Gastrocnemius medialis (tissue), 4 donors: ENCODE data around the gene TFPI. TPM values are rescaled to one million over a fixed set of nuclear protein-coding genes. Genes with fewer than 3 reads are reported as not detected.

Source experiments
- ATAC-seq, 2 donors: fragments of 150-250 bp; one replicate each; pipeline ENCODE4 v1.9.1; 2016
- DNase-seq, 2 donors: peaks; one replicate each; pipeline ENCODE4 v3.0.0-alpha.2; 2019
- H3K27ac ChIP-seq, 4 donors: fragments of 200-600 bp; sonication (generic); 1 replicate in 1 of 4; 2 replicates in 3 of 4; pipeline ENCODE4 v1.5.1; 2016 to 2018; ENCODE audit warnings: mild to moderate bottlenecking in 2 of 4, moderate library complexity in 1 of 4
- H3K27me3 ChIP-seq, 3 donors: fragments of 200-600 bp; sonication (generic) in 2 of 3; 1 replicate in 1 of 3; 2 replicates in 2 of 3; pipeline versions ENCODE4 v1.5.1 to v1.6.0; 2016 to 2019; ENCODE audit warnings: mild to moderate bottlenecking in 1 of 3, moderate library complexity in 1 of 3
- H3K36me3 ChIP-seq, 2 donors: fragments of 200-600 bp; sonication (generic) in 1 of 2; one replicate each; pipeline ENCODE4 v1.5.1; 2017 to 2018
- H3K4me1 ChIP-seq, 2 donors: fragments of 200-600 bp; sonication (generic) in 1 of 2; one replicate each; pipeline ENCODE4 v1.5.1; 2016 to 2017; ENCODE audit warnings: mild to moderate bottlenecking in 2 of 2
- H3K4me3 ChIP-seq, 4 donors: fragments of 200-600 bp; sonication (generic) in 3 of 4; 1 replicate in 1 of 4; 2 replicates in 3 of 4; pipeline ENCODE4 v1.5.1; 2016 to 2019; ENCODE audit warnings: mild to moderate bottlenecking in 2 of 4
- H3K9me3 ChIP-seq, 3 donors: fragments of 200-600 bp; sonication (generic) in 2 of 3; 1 replicate in 1 of 3; 2 replicates in 2 of 3; pipeline ENCODE4 v1.5.1; 2016 to 2019
- CTCF ChIP-seq, 5 experiments: fragments of 450-650 bp in 3 of 5; fragments of 200-600 bp in 2 of 5; sonication (generic) in 2 of 5; IDR thresholded peaks in 4 of 5; conservative IDR thresholded peaks in 1 of 5; 1 replicate in 4 of 5; 2 replicates in 1 of 5; pipeline ENCODE4 v1.5.1; 2016 to 2019; ENCODE audit warnings: antibody characterized with exemption in 5 of 5, mild to moderate bottlenecking in 3 of 5, moderate library complexity in 3 of 5
- POLR2A ChIP-seq, 2 donors: fragments of 450-650 bp; IDR thresholded peaks; one replicate each; pipeline ENCODE4 v1.6.1; 2017; ENCODE audit warnings: antibody characterized with exemption in 2 of 2, mild to moderate bottlenecking in 2 of 2, moderate library complexity in 2 of 2
- in situ Hi-C, 4 donors: fragments of 200-750 bp; cut with MboI; loops; one replicate each; pipeline versions ENCODE4 v1.15.0 to v1.8.0; 2017; ENCODE audit warnings: low sequenced_read_pairs in 4 of 4
- intact Hi-C: fragments of 100-400 bp; cut with DNase I; formaldehyde crosslinking; loops from one replicate; pipeline ENCODE4 v1.15.1; 2023; ENCODE audit warnings: low total_unique reads
- total RNA-seq, 4 donors: library from RNA; depleted of rRNA; stranded (reverse); fragments of >200 nt; gene quantifications; one replicate each; pipeline versions ENCODE4 v1.1.0 to v1.2.3, GENCODE V29; 2016

Gene TFPI
- total RNA-seq, 4 donors from 2014 or later = 30.7 to 91.5 (median 54.7) TPM

- Histone ChIP-seq H3K27me3 (no peaks in the 10 kb centered on the region), H3K36me3 (no peaks in the 10 kb centered on the region), H3K4me3 (peak overlapping the region; percentile 30 to 53 (median 49)), H3K4me1 (no peaks in the 10 kb centered on the region), H3K27ac (peak overlapping the region; percentile 27 to 64 (median 59)), H3K9me3 (no peaks in the 10 kb centered on the region)
- in situ Hi-C loops (loop anchor here in 3 of 4 donors (5.0 to 25.0 kb wide), 4 partner anchors 143 to 585 kb away; no protein-coding TSS in a partner anchor), intact Hi-C loops (no loop called here)
- DNase-seq (no peak), ATAC-seq (no peak)
- TF ChIP-seq CTCF (IDR thresholded peaks at IDR 0.05 in 4 of 5, conservative IDR thresholded peaks at IDR 0.05 in 1 of 5) = no peak
- TF ChIP-seq POLR2A (IDR thresholded peaks at IDR 0.05) = no peak
Observed at GRCh38 chr2:187447336-187447735, 106.9 kb downstream of the TFPI start.

GRCh38 chr2:187446711-187447110 is 107.5 kb downstream of the TFPI start:
- intact Hi-C loops (no loop called here), in situ Hi-C loops (loop anchor here in 3 of 4 donors (5.0 to 25.0 kb wide), 4 partner anchors 142 to 584 kb away; no protein-coding TSS in a partner anchor)
- no peaks in the 10 kb centered on the region for H3K27me3 ChIP-seq
- TF ChIP-seq CTCF (IDR thresholded peaks at IDR 0.05 in 4 of 5, conservative IDR thresholded peaks at IDR 0.05 in 1 of 5) (no peak), POLR2A (IDR thresholded peaks at IDR 0.05) (no peak)
- H3K4me1 ChIP-seq = no peaks in the 10 kb centered on the region
- H3K4me3 ChIP-seq = peak overlapping the region; percentile 30 to 53 (median 49)
- DNase-seq (no peak), ATAC-seq (no peak)
- H3K9me3 ChIP-seq = no peaks in the 10 kb centered on the region
- H3K27ac ChIP-seq = peak overlapping the region in 3 of 4 donors; percentile 56 to 64 (median 62)
- H3K36me3 ChIP-seq = no peaks in the 10 kb centered on the region

GRCh38 chr2:187445051-187445450 is 109.2 kb downstream of the TFPI start:
- intact Hi-C loops = no loop called here
- H3K27me3 ChIP-seq = no peaks in the 10 kb centered on the region
- TF ChIP-seq CTCF (IDR thresholded peaks at IDR 0.05 in 4 of 5, conservative IDR thresholded peaks at IDR 0.05 in 1 of 5) (no peak), POLR2A (IDR thresholded peaks at IDR 0.05) (no peak)
- ATAC-seq (no peak), DNase-seq (no peak)
- peak overlapping the region in 3 of 4 donors; percentile 18 to 53 (median 52) for H3K4me3 ChIP-seq
- in situ Hi-C loops = loop anchor here in 3 of 4 donors (5.0 to 25.0 kb wide), 4 partner anchors 140 to 583 kb away; no protein-coding TSS in a partner anchor
- H3K4me1 ChIP-seq = no peaks in the 10 kb centered on the region
- no peaks in the 10 kb centered on the region for H3K36me3 ChIP-seq
- no peaks in the 10 kb centered on the region for H3K9me3 ChIP-seq
- H3K27ac ChIP-seq = no peak overlapping the region

DNA sequence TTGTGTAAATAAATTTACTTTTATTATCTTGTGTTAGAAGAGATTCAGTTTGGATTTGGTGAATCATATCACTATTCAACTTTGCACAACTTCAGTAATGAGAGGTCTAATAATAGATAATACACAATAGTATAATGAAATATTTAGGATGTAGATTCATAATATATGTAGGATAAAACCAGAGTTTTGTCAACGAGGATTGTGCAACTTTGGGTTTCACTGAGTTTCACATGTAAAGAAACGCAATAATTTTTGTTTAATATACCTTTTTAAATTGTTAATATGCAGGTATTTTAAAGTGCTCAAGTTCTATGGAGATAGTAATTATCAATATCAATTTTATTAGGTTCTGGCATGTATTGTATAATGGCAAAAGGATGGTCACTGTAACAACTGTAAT is 111.5 kb downstream of the TFPI start:
- Histone ChIP-seq H3K27me3 (no peaks in the 10 kb centered on the region), H3K4me3 (no peak overlapping the region), H3K27ac (no peak overlapping the region), H3K4me1 (no peaks in the 10 kb centered on the region), H3K36me3 (no peaks in the 10 kb centered on the region), H3K9me3 (no peaks in the 10 kb centered on the region)
- TF ChIP-seq POLR2A (IDR thresholded peaks at IDR 0.05) (no peak), CTCF (IDR thresholded peaks at IDR 0.05 in 4 of 5, conservative IDR thresholded peaks at IDR 0.05 in 1 of 5) (no peak)
- ATAC-seq = no peak
- DNase-seq = no peak
- intact Hi-C loops (no loop called here), in situ Hi-C loops (loop anchor here in 2 of 4 donors (10.0 to 25.0 kb wide), 2 partner anchors 138 to 555 kb away; no protein-coding TSS in a partner anchor)

DNA sequence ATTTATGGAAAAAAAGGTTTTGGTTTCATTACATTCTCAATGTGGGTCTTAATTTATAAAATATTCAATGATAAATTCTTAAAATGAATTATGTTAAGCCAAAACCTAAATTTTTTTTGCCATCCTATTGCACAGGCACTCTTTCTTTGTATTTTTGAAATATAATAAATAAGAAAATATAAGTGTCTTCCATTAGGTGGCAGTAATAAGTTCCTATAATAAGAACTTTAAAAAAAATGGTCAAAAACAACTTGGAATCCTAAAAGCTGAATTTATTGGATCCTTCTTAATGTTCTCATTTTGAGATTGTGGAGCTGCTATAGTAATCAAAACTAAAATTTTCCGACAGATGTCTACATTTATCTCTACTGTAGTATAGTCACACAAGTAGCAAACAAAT is 111.9 kb downstream of the TFPI start:
- intact Hi-C loops = no loop called here
- in situ Hi-C loops = loop anchor here in 2 of 4 donors (10.0 to 25.0 kb wide), 2 partner anchors 138 to 555 kb away; no protein-coding TSS in a partner anchor
- ATAC-seq = no peak
- Histone ChIP-seq H3K4me1 (no peaks in the 10 kb centered on the region), H3K4me3 (no peak overlapping the region), H3K27ac (no peak overlapping the region), H3K27me3 (no peaks in the 10 kb centered on the region), H3K36me3 (no peaks in the 10 kb centered on the region), H3K9me3 (no peaks in the 10 kb centered on the region)
- DNase-seq = no peak
- no peak for TF ChIP-seq POLR2A (IDR thresholded peaks at IDR 0.05)
- TF ChIP-seq CTCF (IDR thresholded peaks at IDR 0.05 in 4 of 5, conservative IDR thresholded peaks at IDR 0.05 in 1 of 5) = no peak
